HS-5 (cell line): ENCODE measurements around the gene DUSP6.

Experiments used
- DNase-seq: peaks from one replicate; pipeline ENCODE4 v3.0.0-alpha.2; 2012; ENCODE audit warnings: low read depth

DUSP6 gene

DNA sequence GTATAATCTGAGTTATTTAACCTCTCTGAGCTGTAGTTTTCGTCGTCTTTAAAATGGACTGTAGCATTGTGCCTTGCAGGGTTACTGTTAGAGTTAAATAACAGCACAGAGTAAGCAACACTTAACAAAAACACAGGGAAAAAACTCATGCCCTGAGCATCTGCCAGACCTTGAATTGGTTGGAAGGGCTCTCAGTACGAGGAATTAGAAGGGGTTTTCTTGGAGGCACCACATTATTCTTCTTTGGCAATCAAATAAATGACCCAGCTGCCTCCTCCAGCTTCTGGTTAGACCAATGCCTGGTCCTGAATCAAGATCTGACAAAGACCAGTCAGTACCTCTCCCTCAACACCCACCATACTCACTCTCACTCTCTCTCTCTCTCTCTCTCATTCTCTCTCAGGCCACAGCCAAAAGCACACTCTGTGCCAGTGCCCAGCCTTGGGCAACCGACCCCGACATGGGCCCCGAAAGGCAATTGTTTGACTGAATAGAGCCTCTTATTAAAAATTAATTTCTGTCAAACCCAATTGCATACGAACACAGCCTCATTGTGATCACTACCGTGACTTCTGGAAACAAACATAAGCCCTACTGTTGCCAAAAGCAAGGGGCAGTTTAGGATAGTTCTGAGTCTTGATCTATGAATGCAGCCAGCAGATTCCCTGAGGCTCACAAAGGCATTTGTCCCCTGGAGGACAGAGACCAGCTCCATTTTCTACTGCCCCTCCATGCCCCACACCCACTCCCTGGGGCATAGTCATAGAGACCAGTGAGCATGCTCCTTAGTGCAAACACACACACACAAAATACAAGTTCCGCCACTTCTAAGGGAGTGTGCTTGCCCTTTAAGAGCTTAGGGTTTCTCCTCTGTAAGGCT lies 23.9 kb downstream of the DUSP6 start:
- no peak for DNase-seq

DNA sequence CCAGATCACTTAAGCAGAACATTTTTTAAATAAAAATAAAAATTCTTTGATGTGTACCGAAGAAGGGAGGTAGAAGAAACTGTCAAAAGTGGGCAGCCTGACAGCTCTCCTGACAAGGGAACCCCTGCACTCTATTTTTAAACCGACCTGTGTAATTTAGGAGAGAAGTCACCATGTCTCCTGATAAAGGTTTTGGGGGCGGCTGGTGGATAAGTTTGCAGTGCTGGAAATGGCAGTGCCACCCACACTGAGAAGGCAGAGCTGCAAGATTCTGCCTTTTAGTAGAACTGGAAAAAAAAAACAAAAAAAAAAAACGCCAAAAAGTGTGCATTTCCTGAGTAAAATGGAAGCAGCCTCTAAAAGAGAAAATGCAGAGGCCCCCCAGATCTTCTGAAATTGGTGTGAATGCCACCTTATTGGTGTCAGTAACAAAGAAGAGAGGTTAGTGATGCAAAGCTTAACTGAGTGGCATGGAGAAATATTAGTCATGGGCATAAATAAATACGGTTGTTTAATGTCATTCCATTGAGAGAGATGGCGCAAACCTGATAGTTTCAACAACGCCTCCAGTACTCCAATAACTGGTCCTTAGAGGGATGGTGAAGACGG lies 24.7 kb downstream of the DUSP6 start:
- DNase-seq, result no peak

DNA sequence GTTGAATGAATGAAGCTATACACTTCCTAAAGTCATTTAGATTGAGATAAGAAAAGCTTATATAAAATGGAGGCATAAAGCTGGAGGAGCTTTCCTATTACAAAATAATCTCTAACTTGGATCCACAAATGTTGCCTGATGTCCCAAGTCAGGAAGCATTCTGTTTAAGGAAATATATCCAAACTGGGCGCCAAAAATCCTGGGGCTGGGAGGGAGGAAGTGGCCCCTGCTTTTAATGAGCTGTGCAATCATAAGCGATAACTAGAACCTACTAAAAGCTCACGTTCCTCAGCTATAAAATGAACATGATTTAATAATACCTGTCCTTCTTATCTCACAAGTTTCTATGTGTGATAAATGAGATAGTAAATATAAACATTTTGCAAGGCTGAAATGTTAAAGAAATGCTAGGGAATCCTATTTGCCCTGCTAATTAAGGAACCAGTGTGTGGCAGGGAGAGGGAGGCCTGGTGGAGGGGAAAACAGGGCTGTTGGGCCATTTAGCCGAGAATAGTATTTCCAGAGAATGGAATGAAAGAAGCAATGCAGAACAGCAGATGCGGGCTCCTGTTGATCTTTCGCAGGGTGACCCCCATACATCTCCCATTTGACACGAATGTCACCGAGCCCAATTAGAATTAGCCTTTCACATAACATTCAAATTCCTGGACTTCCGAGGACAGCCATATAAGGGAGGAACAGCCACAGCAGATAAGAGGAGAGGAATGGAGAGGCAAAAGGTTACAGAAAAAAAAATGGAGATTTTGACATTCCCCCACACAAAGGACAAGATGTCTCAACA lies 25.9 kb downstream of the DUSP6 start:
- DNase-seq, result no peak

DNA sequence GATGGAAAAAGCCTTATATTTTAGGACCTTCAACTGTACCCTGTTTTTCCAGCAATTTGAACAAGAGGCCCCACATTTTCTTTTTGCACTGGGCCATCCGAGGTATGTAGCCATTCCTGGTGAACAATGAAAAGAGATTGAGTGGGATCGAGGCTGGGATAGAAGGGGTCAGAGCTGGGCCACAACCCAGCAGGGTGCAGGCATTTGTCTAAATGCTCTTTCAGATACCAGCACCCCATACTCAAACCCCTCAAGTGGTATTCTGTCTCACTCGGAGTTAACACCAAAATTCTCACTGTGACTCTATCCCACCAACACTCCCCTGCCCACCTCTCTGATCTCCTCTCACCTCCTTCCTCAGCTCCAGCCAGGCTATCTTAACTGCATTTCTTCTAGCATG lies 26.8 kb downstream of the DUSP6 start:
- no peak for DNase-seq

DNA sequence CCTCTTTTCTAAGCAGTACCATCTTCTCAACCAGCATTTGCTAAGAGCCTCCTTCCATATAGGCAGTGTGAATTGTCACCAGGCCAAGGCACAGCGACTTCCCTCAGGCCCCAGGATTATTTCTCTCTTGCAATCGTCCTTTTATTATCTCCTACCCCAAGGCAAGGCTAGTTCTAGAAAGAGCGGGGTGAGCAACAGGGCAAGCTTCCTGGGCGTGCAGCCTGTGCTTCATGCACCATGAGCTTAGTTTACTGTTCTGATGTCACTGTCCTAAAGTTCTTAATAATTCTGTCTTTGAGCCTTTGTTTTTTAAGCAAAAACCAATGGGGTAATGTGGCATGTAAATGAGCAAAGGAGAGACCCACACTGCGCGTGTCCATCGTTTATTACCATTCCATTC lies 27.9 kb downstream of the DUSP6 start:
- no peak for DNase-seq

DNA sequence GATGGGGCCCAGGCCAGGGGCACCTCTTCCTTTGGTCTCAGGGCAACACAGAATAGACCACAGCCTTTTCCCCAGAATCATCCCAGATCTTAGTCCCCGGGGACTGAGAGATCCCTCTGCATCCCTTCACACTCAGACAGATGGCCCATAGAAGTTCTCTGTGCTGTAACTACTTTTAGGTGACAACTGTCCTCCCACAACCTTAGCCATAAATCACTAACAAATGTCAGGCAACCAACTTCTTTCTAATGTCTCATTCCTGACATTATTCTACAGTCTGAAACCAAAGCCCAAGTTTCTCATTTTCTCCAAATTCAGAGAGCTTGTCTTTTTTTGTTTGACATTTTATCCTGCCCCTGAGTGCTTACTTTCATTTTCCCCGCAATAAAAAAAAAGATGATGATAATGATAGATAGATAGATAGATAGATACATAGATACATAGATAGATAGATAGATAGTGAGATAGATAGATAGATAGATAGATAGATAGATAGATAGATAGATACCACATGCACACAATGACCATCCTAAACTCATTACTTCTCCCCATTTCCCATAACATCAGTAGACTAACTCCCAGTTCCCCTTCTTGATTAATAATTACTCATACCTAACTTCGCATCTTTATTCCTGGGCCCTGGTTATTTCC lies 28.6 kb downstream of the DUSP6 start:
- DNase-seq, result no peak

DNA sequence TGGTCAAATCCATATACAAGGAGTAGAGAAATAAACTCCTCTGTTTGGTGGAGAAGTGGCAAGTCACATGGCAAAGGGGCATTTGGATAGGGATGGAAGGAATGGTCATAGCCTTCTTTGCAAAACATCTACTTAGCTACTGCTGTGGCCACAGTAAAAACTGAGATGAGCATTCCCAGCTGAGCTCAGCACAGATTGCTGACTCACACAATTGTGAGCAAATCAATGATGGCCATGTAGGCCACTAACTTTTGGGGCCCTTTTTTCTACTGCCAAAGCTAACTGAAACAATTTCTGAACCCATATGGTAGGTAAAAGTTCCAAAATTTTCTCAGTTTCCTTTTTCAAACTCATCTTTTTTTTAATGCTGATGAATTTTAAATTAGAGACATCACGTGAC lies 31.6 kb downstream of the DUSP6 start:
- DNase-seq, result no peak

DNA sequence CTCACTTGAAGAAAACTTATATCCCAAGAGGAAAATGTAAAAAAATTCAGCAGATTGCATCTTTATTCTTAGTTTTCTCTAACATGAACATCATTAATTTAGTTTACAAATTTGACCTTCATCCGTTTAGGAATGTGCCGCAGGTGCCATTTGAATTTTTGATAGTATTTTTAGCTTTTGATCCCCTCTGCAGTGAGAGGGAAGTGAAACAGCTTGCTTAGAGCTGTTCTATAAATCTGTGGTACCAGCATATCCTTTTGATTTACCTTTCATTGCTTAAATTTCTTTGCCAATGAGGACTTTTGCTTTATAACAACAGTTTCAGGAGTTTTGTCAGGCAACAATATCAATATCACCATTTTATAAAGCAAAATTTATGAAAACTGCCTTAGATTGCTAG lies 32.7 kb downstream of the DUSP6 start:
- DNase-seq, result no peak

DNA sequence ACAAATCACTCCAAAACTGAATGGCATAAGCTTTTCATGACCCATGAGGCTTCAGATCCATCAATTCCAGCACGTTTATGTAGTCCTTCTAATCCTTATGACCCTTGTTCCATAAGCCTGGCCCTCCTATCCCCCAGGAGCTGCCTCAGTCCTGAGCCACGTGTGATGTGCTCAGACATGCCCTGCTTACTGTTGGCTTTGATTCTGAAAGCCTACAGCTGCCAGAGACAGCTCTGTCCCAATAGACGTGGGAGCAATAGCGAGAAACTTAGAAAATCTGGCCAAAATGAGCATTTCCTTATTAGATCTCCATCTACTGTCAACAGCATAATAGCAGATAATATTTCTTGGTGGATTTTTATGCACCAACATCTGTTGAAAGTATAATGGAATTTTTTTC lies 33.2 kb downstream of the DUSP6 start:
- no peak for DNase-seq

DNA sequence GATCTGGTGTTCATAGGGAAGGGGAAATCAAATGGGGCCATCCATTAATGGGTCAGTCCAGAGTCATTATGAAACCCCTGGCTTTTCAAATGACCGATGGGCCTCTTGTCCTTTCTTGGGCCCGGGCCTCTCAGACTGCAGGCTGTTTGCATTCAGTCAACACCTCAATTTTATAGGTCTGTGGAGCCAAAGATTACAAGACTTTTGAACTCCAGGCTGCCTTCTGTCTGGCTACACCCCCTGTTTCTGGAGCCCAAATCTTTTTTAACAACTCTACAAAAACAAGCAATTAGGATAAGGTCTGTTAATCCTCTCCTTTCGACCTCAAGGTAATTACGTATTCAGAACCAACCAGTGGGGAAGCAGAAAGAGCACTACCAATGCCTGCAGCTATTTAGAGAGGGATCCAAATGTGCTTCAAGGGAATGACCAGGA lies 35.6 kb downstream of the DUSP6 start:
- DNase-seq, result no peak

DNA sequence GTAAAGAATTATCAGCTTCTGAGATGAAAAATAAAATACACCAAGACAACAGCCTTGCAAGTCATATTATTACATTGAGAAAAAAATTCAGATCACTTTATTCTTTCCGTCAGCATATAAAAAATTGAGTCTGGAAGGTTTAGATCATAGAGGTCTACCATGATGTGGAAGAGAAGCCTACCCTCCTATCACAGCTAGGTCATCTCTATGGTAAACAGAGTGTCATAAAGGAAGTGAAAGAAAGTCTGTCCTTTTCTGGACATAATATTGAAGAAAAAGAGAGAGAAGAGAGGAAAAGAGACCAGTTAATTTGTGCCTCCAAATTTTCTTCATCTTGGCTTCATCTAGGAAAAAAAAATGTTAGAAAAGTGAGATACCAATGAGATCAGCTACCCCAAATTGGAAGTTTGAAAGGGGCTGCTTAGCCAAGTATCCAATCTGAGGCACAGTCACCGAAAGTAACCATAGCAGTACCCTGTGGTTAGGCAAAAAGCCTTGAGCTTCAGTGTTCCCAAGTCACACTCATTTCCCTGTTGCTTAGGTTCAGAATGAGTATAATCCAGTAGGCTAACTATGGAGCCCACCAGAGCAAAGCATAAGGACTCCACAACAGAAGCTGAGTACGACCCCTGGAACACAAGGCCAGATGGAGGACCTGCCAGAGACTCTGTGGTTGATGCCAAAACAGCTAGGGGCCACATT lies 38.1 kb downstream of the DUSP6 start:
- no peak for DNase-seq

DNA sequence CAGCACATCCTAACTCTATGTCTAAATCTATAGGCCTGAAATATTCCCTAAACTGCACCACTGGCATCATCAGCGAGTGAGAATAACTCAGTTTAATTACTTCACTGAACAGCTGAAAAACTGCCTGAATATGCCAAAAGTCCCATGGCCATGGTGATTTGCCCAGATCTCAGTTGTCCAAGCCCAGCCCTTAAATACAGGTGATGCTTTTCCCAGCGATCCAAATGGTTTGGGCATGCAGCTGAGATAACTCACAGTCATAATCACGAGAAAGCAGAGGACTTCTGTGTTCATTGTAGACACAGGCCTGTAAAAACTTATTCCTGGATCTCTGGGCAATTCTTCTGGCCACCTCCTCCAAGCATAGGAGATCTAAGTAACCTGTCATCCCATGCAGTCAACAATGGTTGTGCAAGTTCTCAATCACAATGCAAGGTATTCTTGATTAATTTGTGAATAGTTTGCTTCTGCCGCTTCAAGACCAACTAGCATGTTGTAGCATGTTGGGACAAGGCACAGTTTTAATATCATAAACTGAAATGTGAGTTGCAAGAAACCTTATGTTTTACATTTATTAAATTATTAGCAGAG lies 40.5 kb downstream of the DUSP6 start:
- DNase-seq, result no peak

DNA sequence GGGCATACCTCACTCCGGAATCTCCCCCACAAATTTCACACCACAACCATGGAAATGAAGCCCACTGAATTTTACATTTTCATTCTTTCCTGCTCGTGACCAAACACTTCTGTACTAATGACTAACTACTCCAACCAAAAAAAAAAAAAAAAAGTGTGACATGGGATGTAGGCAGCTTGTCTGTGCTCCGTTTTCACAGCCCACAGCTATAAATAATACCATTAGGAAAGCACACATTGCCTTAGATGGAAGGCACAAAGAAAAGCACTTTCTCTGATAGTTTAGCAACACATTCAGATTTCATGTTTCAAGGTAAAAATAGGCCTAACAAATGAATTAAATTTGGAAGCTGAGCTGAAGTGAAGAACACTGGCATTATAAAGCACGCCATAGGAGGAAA lies 42.5 kb downstream of the DUSP6 start:
- no peak for DNase-seq

DNA sequence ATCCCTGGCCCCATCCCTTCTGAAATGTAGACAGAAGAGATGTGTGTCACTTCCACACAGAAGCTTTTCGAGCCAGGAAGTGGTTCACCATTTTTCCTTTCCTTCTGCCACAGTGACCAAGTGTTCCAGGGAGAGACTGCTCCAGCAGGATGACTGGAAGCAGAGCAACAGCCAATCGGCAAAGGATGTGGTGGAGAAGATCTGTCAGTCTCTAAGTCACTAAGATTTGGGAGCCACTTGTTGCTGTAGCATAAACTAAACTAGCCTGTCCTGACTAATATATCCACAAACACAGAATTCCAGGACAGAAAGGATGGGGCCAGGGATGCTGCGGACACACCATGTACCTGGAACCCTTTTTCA lies 42.9 kb downstream of the DUSP6 start:
- no peak for DNase-seq

DNA sequence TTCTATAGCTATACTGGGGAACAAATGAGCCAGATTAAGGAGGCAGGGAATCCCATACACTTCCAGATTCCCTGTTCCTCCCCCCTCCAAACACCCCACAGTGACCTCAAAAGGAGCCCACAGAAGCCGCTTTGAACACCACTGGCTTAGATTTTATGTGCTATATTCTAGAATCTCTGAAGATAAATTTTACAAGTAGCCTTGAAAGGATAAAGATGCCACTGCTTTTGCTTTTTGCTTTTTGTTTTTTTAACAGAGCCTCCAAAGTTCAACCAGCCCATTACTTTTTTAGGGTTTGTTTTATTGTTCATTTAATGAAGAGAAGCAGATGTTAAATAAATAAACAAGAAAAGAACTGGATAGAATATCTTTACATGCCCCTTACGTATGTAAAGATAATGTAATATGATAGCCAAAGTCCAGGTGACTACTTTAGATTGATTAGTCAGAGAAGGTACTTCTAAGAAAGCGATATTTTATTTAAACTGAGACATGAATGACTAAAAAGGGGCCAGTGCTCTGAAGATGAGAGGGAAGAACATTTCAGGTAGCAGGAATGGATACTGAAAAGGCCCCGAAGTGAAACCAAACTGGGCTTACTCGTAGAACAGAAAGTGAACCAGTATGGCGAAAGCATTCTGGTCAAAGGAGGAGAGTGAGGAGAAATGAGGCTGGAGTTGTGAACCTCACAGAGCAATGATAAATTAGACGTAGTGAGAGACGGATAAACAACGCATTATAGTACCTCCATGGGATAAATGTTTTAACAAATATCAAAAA lies 44.6 kb downstream of the DUSP6 start:
- DNase-seq, result no peak

DNA sequence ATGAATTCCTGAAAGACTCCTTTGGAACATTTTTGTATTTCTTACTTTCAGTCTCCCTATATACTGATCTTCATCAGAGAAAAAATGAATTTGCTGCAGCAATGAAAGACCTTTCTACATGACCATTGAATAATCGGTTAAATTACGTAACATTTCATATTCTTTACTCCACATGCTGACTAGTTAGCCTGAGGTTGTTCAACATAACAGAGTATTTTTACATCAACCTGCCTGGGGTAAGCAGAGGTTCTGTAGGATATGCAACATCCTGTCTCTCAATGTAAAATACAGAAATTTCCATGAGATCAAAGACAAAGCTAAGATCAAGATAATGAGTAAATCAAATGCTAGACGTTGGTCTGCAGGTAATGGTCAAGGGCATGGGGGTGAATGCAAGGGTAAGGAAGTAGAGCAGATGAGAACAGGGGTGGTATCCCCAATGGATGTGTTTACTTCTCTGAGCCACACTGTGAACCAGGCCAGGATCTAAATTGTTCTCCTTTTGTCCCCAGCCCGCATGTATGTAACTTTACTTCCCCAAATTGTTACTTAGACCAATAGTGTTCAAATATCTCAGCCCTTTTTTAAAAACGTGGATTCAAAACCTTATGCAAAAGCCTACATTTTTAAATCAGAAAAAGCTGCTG lies 45.4 kb downstream of the DUSP6 start:
- DNase-seq, result no peak

DNA sequence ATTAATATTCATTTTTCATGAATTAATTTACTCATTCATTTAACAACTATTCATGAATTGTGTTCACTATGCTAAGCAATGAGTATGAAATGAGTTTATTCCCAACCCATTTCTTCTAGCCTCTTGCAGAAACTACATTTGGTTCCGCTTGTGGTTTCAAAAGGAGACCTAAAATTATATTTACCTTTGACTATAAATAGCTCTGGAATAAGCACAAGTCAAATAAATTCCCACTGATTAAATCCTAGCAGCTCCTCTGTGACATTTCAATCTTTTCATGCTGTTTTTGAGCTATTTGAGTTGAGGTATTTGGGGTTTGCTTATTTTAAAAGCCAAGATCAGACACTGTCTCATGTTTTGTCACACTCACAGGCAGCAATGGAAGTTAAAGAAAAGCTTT lies 46.9 kb downstream of the DUSP6 start:
- no peak for DNase-seq

DNA sequence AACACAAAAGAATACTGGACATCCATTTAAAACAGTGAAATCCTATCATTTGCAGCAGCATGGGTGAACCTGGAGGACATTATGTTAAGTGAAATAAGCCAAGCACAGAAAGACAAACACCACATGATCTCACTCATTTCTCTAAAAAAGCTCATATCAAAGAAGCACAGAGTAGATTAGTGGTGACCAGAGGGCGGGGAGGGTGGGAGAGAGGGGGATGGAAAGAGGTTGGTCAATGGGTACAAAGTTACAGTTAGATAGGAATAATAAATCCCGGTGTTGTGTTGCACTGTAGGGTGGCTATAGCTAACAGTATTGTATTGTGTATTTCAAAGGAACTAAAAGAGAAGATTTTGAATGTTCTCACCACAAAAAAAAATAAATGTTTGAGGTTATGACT lies 52.4 kb downstream of the DUSP6 start:
- no peak for DNase-seq

DNA sequence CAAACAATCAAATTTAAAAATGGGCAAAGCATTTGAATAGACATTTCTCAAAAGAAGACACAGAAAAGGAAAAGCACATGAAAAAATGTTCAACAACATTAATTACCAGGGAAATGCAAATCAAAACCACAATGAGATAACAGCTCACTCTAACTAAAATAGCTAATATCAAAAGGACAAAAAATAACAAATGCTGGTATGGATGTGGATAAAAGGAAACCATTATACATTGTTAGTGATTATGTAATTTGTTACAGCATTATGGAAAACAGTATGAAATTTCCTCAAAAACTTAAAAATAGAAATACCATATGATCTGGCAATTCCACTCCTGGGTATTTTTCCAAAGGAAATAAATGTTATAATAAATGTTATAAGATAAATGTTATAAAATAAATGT lies 52.9 kb downstream of the DUSP6 start:
- no peak for DNase-seq
